Measurements from ENCODE around the gene ALDH1L1.

The ALDH1L1 gene

DNA sequence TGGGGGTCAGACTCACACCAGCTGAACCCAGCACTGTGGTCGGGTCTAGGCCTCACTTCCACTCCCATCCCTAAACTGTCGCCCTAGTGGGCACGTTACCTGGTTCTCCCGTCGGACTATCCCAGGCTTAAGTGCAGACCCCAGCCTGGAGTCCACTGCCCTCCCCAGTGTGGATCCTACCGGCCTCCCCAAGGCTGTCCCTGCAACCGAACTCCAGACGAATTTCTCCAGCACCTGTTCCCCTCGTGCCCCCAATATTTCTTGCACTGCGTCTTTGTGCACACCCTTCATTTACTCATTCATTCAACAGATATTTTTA lies 122.9 kb downstream of the ALDH1L1 start:
- Histone ChIP-seq H3K27me3 (ENCODE audit: control insufficient read depth, insufficient read depth, low read length) (no peaks in the 10 kb centered on the region), H3K4me3 (ENCODE audit: low read depth, low read length) (no peak overlapping the region), H3K36me3 (ENCODE audit: control insufficient read depth, insufficient read depth, low read length) (no peaks in the 10 kb centered on the region), H3K4me1 (ENCODE audit: control insufficient read depth, insufficient read depth, low read length) (no peaks in the 10 kb centered on the region), H3K9me3 (ENCODE audit: control insufficient read depth, insufficient read depth, low read length) (no peaks in the 10 kb centered on the region), H3K9ac (ENCODE audit: low read depth, low read length) (no peak overlapping the region)

DNA sequence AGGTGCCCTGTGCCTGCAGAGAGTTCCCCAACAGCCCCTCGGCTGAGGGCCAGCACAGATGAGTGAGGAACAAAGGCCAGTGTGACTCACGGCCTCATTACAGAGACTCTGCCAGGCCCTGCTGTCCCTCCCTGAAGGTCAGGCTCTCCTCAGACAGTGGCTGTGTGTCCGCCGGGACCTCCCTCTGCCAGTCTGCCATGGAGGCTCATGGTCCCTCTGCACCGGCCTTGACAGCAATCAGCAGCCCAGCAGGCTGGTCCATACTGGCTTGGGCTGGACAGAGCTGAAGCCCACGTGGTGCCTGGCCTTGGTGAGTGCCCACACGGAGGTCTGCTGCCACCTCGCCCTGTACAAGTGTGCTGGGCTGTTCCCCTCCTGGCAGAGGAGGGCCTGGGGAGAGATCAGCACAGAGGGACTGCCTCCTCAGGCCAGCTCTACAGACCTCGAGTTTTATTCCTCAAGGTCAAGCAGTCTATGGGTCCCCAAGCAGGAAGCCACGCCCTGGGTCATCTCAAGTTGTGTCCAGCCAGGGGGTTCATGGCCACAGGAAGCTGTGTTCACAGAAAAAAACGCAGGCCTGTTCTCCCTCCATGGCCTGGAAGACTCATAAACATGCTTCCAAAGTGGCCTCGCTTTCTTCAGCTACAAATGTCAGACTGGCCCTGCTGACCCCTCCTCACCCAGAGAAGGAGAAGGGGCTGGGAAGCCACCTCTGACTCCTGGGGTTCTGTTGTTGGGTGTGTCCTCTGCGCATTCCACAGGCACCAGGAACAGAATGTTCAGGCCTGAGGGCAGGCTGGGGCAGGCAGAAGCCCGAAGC lies 123.5 kb downstream of the ALDH1L1 start:
- H3K27me3 ChIP-seq (ENCODE audit: control insufficient read depth, insufficient read depth, low read length), result no peaks in the 10 kb centered on the region
- H3K9ac ChIP-seq (ENCODE audit: low read depth, low read length), result no peak overlapping the region
- no peaks in the 10 kb centered on the region for H3K36me3 ChIP-seq (ENCODE audit: control insufficient read depth, insufficient read depth, low read length)
- H3K4me1 ChIP-seq (ENCODE audit: control insufficient read depth, insufficient read depth, low read length), result no peaks in the 10 kb centered on the region
- no peaks in the 10 kb centered on the region for H3K9me3 ChIP-seq (ENCODE audit: control insufficient read depth, insufficient read depth, low read length)
- H3K4me3 ChIP-seq (ENCODE audit: low read depth, low read length), result no peak overlapping the region

DNA sequence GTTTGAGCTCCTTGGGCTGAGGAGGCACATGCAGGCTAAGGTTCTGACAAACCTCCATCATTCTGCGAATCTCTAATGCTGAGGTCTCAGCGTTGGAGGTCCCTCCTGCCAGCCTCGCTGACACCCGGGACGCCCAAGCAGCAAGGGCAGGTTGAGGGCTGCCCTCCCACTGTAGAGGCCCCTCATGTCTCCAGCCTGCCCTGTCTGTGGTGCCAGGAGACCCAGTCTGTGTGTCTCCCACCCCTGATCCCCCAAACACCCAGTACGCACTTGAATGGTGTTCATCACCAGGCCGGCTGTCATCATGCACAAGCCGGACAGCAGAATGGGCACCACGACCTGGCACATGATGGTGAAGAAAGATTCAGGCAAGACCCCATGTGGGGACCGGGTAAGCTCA lies 124.3 kb downstream of the ALDH1L1 start:
- no peaks in the 10 kb centered on the region for H3K27me3 ChIP-seq (ENCODE audit: control insufficient read depth, insufficient read depth, low read length)
- no peaks in the 10 kb centered on the region for H3K4me1 ChIP-seq (ENCODE audit: control insufficient read depth, insufficient read depth, low read length)
- H3K9ac ChIP-seq (ENCODE audit: low read depth, low read length), result no peak overlapping the region
- H3K9me3 ChIP-seq (ENCODE audit: control insufficient read depth, insufficient read depth, low read length), result no peaks in the 10 kb centered on the region
- no peak overlapping the region for H3K4me3 ChIP-seq (ENCODE audit: low read depth, low read length)
- H3K36me3 ChIP-seq (ENCODE audit: control insufficient read depth, insufficient read depth, low read length), result no peaks in the 10 kb centered on the region

DNA sequence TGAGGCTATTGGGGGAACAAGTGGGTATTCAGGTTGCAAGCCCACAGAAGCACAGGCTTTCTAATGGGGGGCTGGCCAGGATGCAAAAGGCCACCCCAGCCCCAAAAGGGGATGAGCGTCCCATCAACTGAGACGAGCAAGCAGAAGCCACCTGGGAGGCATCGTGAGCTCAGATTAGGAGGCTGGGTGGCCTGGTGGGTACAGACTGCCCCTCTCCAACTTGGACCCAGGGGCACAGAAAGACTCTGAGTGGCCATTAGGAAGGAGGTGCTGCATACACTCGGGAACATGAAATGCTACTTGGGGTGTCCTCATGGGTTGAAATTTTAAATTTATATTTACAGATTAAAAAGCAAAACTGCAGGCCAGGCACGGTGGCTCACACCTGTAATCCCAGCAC lies 125.5 kb downstream of the ALDH1L1 start:
- Histone ChIP-seq H3K9me3 (ENCODE audit: control insufficient read depth, insufficient read depth, low read length) (no peaks in the 10 kb centered on the region), H3K36me3 (ENCODE audit: control insufficient read depth, insufficient read depth, low read length) (no peaks in the 10 kb centered on the region), H3K9ac (ENCODE audit: low read depth, low read length) (no peak overlapping the region), H3K4me3 (ENCODE audit: low read depth, low read length) (no peak overlapping the region), H3K4me1 (ENCODE audit: control insufficient read depth, insufficient read depth, low read length) (no peaks in the 10 kb centered on the region), H3K27me3 (ENCODE audit: control insufficient read depth, insufficient read depth, low read length) (no peaks in the 10 kb centered on the region)

DNA sequence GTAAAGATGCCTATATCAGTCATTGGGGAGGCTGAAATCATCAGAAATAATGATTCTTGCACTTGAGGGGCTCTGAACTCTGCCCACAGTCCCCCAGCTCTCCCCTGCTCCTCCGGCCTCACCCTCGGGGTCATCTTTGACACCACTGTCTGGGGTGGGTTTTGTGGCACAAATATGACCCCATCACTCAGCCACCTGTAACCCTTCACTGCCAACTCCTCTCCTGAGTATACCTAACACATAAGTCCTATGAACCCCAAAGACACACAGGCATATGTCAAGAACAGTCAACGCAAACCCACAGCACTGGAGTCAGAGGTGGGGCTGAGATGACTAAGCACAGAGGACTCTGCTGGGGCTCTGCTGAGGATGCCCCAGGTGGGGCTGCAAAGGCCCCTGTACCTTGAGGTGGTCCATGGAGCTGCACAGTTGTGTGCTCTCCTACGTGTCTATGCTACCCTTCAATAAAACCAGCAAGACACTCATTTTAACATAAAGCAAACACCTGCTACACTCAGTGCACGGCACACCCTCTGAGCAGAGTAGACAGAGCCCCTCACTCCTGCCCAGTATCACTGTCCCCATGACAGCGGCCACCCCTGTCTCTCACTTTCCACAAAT lies 126.3 kb downstream of the ALDH1L1 start:
- Histone ChIP-seq H3K36me3 (ENCODE audit: control insufficient read depth, insufficient read depth, low read length) (no peaks in the 10 kb centered on the region), H3K27me3 (ENCODE audit: control insufficient read depth, insufficient read depth, low read length) (no peaks in the 10 kb centered on the region), H3K4me3 (ENCODE audit: low read depth, low read length) (no peak overlapping the region), H3K9me3 (ENCODE audit: control insufficient read depth, insufficient read depth, low read length) (no peaks in the 10 kb centered on the region), H3K4me1 (ENCODE audit: control insufficient read depth, insufficient read depth, low read length) (no peaks in the 10 kb centered on the region), H3K9ac (ENCODE audit: low read depth, low read length) (no peak overlapping the region)

Measured in iPS-15b (cell line).